VCaP (cell line): ENCODE results near the gene XRN2.
A peak's percentile ranks its signal among the peaks of the same experiment; 100 is the strongest.

Source experiments
- H3K27ac ChIP-seq: fragments of 450-650 bp; 2 replicates; pipeline ENCODE4 v1.5.1; 2017
- TF ChIP-seq, protein P1 (sequence below): fragments of 450-650 bp; conservative IDR thresholded peaks from 2 replicates; pipeline ENCODE4 v1.5.1; 2017; ENCODE audit warnings: mild to moderate bottlenecking, moderate library complexity

Gene XRN2

DNA sequence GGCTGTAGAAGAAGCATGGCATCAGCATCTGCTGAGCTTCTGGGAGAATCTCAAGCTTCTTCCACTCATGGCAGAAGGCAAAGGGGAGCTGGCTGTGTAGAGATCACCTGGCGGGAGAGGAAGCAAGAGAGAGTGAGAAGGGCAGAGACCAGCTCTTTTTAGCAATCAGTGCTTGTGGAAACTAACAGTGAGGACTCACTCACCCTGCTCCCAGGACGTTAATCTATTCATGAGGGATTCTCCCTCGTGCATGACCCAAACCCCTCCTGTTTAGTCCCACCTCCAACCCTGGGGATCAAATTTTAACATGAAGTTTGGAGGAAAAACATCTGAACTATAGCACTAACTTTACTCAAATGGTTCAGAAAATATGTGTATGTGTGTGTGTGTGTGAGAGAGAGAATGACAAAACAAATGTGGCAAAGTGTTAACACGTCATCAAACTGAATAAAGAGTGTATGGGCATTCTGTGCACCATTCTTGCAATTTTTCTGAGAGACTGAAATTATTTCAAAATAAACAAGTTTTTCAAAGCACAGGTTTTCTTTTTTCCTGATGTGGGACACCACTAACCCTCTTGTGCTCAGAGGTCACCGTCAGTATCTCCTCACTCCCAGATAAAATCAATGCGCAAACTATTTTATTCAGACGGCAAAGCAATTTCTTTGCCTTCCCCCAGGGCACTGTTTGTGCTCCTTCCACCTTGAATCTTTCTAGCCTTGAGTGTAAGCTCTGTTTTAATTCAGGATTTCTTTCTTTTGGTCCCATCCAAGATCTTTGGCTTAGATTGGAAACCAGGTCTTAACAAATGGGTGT lies 23.2 kb upstream of the XRN2 start:
- TF ChIP-seq, protein P1, sequence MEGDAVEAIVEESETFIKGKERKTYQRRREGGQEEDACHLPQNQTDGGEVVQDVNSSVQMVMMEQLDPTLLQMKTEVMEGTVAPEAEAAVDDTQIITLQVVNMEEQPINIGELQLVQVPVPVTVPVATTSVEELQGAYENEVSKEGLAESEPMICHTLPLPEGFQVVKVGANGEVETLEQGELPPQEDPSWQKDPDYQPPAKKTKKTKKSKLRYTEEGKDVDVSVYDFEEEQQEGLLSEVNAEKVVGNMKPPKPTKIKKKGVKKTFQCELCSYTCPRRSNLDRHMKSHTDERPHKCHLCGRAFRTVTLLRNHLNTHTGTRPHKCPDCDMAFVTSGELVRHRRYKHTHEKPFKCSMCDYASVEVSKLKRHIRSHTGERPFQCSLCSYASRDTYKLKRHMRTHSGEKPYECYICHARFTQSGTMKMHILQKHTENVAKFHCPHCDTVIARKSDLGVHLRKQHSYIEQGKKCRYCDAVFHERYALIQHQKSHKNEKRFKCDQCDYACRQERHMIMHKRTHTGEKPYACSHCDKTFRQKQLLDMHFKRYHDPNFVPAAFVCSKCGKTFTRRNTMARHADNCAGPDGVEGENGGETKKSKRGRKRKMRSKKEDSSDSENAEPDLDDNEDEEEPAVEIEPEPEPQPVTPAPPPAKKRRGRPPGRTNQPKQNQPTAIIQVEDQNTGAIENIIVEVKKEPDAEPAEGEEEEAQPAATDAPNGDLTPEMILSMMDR: no peak
- peak overlapping the region; percentile 52 for H3K27ac ChIP-seq

DNA sequence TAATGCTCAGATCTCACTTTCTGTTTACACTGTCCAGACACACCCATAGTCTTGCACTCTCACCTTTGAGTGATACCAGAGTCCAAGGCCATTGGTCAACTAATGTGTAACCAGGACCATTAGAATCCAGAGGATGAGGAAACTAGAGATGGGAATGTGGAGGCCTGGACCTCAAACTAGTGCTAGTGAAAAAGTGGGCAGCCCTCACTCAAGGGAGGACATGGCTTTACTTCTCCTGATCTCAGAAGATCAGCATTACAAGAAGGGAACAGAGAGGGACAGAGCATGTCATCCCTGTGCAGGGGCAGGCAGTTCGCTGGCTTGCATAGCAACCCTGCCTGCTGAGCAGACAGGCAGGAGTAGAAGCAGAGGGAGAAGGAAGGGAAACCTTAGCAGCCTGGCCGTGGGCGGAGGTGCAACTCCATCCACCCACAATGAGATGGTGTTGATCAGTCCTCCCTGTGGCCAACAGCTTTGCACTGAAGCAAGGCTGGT lies 22.6 kb upstream of the XRN2 start:
- TF ChIP-seq, protein P1: no peak

DNA sequence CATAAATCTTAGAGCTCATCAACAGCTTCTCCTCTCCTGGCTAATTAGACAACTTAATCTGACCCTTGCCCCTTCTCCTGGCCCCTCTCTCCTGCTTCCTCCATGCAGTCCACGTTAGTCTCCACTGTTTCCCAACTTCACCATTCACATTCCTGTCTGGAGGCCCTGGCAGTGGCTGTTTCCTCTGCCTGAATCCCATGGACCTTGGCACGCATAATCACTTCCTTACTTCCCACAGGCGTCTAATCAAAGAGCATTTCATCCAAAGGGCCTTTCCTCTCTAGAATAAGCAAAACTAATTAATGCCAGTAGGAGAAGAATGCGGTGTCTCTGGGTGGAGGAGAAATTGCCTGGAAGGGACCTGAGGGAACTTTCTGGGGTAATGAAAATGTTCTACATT lies 16.4 kb upstream of the XRN2 start:
- TF ChIP-seq, protein P1: no peak
- H3K27ac ChIP-seq: no peak overlapping the region

More for the DNA sequence above, 22.6 kb upstream of the XRN2 start:
- no peak overlapping the region for H3K27ac ChIP-seq

DNA sequence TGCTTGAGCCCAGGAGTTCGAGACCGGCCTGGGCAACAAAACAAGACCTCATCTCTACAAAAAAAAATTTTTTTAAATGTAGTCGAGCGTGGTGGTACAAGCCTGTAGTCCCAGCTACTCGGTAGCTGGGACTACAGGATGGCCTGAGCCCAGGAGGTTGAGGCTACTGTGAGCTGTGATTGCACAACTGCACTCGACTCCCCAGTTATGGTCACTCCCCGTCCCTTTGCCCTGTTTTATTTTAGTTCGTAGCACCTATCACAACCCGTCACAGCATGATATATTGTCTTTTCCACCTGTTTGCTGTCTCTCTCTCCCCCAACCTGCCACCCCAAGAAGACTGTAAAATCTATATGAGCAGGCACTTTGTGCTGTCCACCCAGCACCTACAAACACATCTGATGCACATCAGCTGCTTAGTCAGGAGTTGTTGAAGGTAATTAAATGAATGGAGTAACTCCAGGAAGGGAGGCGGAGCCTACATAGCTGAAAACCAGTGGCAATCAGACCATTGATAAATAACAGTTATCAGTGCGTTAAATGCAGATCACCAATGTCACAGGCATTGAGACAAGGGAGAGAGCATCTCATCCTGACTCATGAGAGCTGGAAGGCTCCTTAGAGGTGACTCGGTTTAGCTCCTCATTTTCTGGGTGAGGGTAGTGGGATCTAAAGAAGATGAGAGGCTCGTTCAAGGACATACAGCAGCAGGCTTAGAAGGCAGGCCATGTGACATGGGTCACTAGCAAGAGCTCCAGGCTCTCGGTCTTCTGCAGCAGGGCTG lies 14.4 kb upstream of the XRN2 start:
- TF ChIP-seq, protein P1: no peak
- H3K27ac ChIP-seq: no peak overlapping the region

DNA sequence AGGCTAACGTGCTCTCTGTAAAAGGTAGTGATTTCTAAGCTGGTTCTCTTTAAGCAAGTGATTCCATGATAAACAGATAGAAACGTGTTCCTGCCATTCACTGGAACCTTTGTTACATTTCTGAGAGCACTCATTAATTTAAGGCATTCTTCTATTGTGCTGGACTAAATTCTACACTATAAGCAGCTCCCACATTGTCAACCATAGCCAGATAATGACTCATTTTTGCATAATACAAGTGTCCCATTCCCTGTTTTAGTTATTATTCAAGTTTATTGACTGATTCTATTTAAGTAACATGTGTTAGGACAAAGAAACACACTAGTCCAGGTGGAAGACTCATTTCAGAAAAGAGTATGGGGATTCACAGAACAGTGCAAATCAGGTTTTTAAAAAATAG lies 13.5 kb upstream of the XRN2 start:
- no peak overlapping the region for H3K27ac ChIP-seq
- TF ChIP-seq, protein P1: no peak

DNA sequence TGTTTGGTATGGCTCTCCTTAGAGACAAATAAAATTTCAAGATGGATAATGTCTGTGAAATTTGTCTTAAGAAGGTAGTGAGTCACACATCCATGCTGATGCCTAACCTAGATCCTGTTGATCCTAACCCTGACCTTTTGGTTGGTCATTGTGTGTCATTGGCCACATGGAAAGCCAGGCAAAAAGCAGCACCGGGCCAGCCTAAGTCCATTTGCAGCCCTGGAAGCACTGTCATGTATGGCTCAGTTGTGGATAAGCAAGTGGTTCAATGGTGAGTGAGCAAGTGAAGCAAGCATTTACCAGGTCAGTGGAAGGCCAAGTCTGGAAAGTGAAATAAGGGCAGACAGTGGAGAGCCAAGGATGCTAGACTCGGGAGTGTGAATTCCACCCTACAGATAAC lies 12.1 kb upstream of the XRN2 start:
- H3K27ac ChIP-seq: no peak overlapping the region
- TF ChIP-seq, protein P1: no peak

DNA sequence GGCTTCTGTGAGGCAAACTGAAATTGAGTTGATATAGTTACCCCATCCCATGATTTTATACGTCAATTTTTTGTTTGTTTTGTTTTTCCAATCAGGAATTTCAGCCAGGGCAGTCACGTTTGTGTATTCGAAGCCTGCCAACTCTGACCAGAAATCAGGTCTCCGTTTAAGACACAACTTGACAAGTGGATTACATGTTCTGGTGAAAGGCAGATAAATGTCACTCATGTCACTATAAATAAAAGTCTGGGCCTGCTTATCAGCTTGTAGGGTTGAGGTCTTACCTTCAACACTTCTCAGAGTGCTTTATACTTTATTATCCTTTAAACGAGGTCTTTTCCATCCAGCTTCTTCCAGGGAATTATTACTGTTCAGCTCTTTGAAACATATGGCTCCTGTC lies 8.4 kb upstream of the XRN2 start:
- TF ChIP-seq, protein P1: no peak
- H3K27ac ChIP-seq: no peak overlapping the region
